Vagina (tissue), 2 donors: ENCODE data around the gene CPPED1. TPM values are rescaled to one million over a fixed set of nuclear protein-coding genes. Genes with fewer than 3 reads are reported as not detected.

ENCODE experiments used
- DNase-seq, 2 donors: peaks; one replicate each; pipeline ENCODE4 v3.0.0-alpha.2; 2017; ENCODE audit errors: extremely low spot score in 2 of 2
- H3K27ac ChIP-seq: fragments of 200-600 bp; sonication (generic); one replicate; pipeline ENCODE4 v1.5.1; 2019
- H3K27me3 ChIP-seq: fragments of 200-600 bp; sonication (generic); one replicate; pipeline ENCODE4 v1.5.1; 2019
- H3K36me3 ChIP-seq, 2 donors: fragments of 200-600 bp; sonication (generic); one replicate each; pipeline ENCODE4 v1.5.1; 2017 to 2019
- H3K4me1 ChIP-seq: fragments of 200-600 bp; sonication (generic); one replicate; pipeline ENCODE4 v1.5.1; 2019
- H3K4me3 ChIP-seq, 2 donors: fragments of 200-600 bp; sonication (generic); 1 replicate in 1 of 2; 2 replicates in 1 of 2; pipeline ENCODE4 v1.5.1; 2016 to 2019
- H3K9me3 ChIP-seq: fragments of 200-600 bp; sonication (generic); one replicate; pipeline ENCODE4 v1.5.1; 2019
- POLR2A ChIP-seq, 2 donors: fragments of 450-650 bp; IDR thresholded peaks; one replicate each; pipeline ENCODE4 v1.6.1; 2017; ENCODE audit warnings: antibody characterized with exemption in 2 of 2, mild to moderate bottlenecking in 2 of 2, moderate library complexity in 2 of 2
- POLR2AphosphoS5 ChIP-seq, 2 donors: sonication (generic); formaldehyde crosslinking; IDR thresholded peaks; one replicate each; pipeline ENCODE4 v1.9.0; 2017; ENCODE audit warnings: antibody characterized with exemption in 2 of 2, mild to moderate bottlenecking in 2 of 2, low read depth in 1 of 2; ENCODE audit not compliant: insufficient read depth in 1 of 2
- intact Hi-C: fragments of 100-400 bp; cut with DNase I; formaldehyde crosslinking; loops from one replicate; pipeline ENCODE4 v1.15.1; 2023
- total RNA-seq: library from RNA; depleted of rRNA; stranded (reverse); fragments of >200 nt; gene quantifications from one replicate; pipeline ENCODE4 v1.2.3, GENCODE V29; 2016
- TF ChIP-seq, protein P1 (sequence below), 3 experiments: fragments of 450-650 bp in 2 of 3; fragments of 200-600 bp in 1 of 3; sonication (generic) in 1 of 3; IDR thresholded peaks; one replicate each; pipeline ENCODE4 v1.5.1; 2017 to 2019; ENCODE audit warnings: antibody characterized with exemption in 3 of 3, mild to moderate bottlenecking in 2 of 3, moderate library complexity in 2 of 3

CPPED1 gene
- total RNA-seq, 1 donor from 2014 or later = 15.2 TPM

DNA sequence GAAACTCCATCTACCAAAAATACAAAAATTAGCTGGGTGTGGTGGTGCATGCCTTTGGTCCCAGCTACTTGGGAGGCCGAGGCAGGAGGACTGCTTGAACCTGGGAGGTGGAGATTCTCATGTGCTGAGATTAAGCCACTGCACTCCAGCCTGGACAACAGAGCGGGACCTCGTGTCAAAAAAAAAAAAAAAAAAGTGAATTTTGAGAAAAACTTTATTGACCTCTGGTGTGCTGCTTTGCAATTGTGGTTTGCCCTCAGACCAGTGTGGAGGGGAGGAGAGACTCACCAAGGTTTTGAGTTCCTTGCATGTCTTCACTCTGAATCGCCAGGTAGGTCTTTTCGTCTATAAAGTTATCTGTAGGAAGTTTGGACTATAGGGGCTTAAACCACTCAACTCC is 145.2 kb downstream of the CPPED1 start:
- Histone ChIP-seq H3K27ac (no peak overlapping the region), H3K4me3 (no peak overlapping the region), H3K36me3 (peaks cover 0 to under 1% of the 10 kb centered on the region in 2 donors), H3K27me3 (no peaks in the 10 kb centered on the region), H3K9me3 (peaks cover 4% of the 10 kb centered on the region), H3K4me1 (no peaks in the 10 kb centered on the region)
- intact Hi-C loops = no loop called here
- TF ChIP-seq POLR2A (IDR thresholded peaks at IDR 0.05) = no peak
- no peak for TF ChIP-seq POLR2AphosphoS5 (IDR thresholded peaks at IDR 0.05; ENCODE audit: insufficient read depth in 1 of 2, low read depth in 1 of 2)
- TF ChIP-seq, protein P1, sequence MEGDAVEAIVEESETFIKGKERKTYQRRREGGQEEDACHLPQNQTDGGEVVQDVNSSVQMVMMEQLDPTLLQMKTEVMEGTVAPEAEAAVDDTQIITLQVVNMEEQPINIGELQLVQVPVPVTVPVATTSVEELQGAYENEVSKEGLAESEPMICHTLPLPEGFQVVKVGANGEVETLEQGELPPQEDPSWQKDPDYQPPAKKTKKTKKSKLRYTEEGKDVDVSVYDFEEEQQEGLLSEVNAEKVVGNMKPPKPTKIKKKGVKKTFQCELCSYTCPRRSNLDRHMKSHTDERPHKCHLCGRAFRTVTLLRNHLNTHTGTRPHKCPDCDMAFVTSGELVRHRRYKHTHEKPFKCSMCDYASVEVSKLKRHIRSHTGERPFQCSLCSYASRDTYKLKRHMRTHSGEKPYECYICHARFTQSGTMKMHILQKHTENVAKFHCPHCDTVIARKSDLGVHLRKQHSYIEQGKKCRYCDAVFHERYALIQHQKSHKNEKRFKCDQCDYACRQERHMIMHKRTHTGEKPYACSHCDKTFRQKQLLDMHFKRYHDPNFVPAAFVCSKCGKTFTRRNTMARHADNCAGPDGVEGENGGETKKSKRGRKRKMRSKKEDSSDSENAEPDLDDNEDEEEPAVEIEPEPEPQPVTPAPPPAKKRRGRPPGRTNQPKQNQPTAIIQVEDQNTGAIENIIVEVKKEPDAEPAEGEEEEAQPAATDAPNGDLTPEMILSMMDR (IDR thresholded peaks at IDR 0.05) = no peak
- DNase-seq = no peak

DNA sequence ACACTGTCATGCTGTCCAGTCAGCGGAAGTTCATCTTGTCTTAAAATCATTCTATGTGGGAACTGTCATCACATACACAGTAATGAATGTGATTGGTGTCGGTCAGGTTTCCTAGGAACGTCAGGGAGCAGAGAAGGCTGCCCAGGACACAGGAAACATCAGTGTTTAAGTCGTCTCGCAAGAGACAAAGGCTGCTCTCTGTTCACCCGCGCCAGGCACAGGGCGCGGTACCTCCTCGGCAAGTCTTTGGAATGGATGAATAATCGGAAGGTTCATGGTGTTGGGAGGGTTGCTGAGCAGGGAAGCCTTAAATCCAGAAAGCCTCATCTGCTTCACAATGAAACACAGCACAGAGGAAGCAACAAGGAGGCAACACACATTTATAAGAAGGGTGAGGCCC is 148.2 kb downstream of the CPPED1 start:
- Histone ChIP-seq H3K4me1 (no peaks in the 10 kb centered on the region), H3K4me3 (no peak overlapping the region), H3K27ac (no peak overlapping the region), H3K27me3 (no peaks in the 10 kb centered on the region), H3K36me3 (no peaks in the 10 kb centered on the region), H3K9me3 (peaks cover 4% of the 10 kb centered on the region)
- no peak for DNase-seq
- intact Hi-C loops = no loop called here
- TF ChIP-seq, protein P1 (IDR thresholded peaks at IDR 0.05) = no peak
- TF ChIP-seq POLR2A (IDR thresholded peaks at IDR 0.05) (no peak), POLR2AphosphoS5 (IDR thresholded peaks at IDR 0.05; ENCODE audit: insufficient read depth in 1 of 2, low read depth in 1 of 2) (no peak)

DNA sequence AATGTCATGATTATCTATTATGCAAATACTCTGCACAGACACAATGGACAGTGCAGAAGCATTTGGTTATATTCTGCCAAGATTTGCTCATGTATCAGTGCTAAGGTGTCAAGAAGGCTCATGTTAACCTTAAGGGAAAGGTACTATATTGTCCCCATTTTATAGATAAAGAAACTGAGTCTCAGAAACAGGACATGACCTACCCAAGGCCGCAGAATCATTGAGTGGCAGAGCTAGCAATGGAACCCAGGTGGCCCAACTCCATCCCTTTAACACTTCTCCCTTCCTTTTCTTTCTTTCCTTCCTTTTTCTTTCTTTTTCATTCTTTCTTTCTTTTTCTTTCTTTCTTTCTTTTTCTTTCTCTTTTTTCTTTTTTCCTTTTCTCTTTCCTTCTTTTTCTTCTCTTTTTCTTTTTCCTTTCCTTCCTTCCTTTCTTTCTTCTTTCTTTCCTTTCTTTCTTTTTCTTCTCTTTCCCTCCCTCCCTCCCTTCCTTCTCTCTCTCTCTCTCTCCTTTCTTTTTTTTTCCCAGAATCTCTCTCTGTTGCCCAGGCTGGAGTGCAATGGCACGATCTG is 149.8 kb downstream of the CPPED1 start:
- Histone ChIP-seq H3K27ac (no peak overlapping the region), H3K9me3 (peaks cover 4% of the 10 kb centered on the region), H3K36me3 (no peaks in the 10 kb centered on the region), H3K4me3 (no peak overlapping the region), H3K27me3 (no peaks in the 10 kb centered on the region), H3K4me1 (no peaks in the 10 kb centered on the region)
- intact Hi-C loops = no loop called here
- TF ChIP-seq, protein P1 (IDR thresholded peaks at IDR 0.05) = no peak
- TF ChIP-seq POLR2AphosphoS5 (IDR thresholded peaks at IDR 0.05; ENCODE audit: insufficient read depth in 1 of 2, low read depth in 1 of 2) = no peak
- no peak for TF ChIP-seq POLR2A (IDR thresholded peaks at IDR 0.05)
- no peak for DNase-seq

DNA sequence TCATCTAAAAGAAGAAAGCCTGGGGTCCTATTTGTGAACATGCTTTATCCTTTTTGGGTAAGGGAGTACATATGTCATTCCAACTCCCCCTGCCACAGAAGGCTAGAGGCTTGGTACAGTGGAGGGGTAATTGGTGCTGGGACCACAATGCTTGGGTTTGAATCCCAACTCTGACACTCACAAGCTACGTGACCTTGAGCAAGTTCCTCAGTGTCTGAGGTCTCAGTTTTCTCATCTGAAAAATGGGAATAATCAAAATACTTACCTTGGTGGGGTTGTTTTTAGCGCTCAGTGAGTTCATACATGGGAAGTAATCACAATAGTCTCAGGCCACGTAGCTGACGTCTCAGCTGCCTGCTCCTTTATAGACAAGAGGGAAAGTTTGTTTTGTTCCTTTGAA is 150.8 kb downstream of the CPPED1 start:
- no peak for DNase-seq
- Histone ChIP-seq H3K4me3 (no peak overlapping the region), H3K27me3 (no peaks in the 10 kb centered on the region), H3K27ac (no peak overlapping the region), H3K9me3 (peaks cover 2% of the 10 kb centered on the region), H3K4me1 (no peaks in the 10 kb centered on the region), H3K36me3 (no peaks in the 10 kb centered on the region)
- intact Hi-C loops = no loop called here
- TF ChIP-seq POLR2AphosphoS5 (IDR thresholded peaks at IDR 0.05; ENCODE audit: insufficient read depth in 1 of 2, low read depth in 1 of 2) = no peak
- TF ChIP-seq, protein P1 (IDR thresholded peaks at IDR 0.05) = no peak
- TF ChIP-seq POLR2A (IDR thresholded peaks at IDR 0.05) = no peak

DNA sequence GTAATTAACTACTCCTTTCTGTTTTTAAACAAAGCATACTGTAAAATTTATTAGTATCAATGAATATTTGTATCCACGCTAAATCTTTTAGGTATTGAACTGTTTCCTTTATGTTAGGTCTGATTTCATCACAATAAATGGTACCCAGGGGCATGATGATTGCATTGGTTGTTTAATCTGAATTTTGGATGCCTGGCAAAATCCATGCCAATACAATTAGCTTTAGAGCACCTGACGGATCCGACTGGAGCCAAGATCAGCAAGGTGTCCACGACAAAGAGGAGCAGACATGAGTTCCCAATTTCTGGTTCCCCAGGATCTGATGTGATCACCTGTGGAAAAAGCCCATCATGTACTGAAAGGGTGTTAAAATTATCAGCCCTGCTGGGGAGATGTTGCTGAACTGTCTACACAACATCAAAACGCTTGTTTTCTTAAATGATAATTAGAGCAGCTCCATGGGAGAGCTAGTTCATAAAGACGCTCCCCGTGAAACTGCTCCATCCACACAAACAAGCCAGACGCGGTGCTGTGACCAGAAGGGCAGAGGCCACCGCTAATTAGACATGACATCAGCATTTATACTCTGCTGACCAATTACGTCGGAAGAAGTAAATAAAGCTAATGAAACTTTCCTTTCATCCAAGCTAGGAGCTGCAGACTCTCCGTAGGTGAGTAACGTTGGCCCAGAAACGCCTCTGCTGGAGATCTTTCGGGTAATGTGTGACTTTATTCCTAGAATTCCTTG is 151.7 kb downstream of the CPPED1 start:
- no peaks in the 10 kb centered on the region for H3K27me3 ChIP-seq
- no peak overlapping the region for H3K27ac ChIP-seq
- intact Hi-C loops = no loop called here
- H3K36me3 ChIP-seq = no peaks in the 10 kb centered on the region
- no peaks in the 10 kb centered on the region for H3K4me1 ChIP-seq
- no peaks in the 10 kb centered on the region for H3K9me3 ChIP-seq
- no peak for DNase-seq
- no peak overlapping the region for H3K4me3 ChIP-seq
- no peak for TF ChIP-seq POLR2A (IDR thresholded peaks at IDR 0.05)
- TF ChIP-seq, protein P1 (IDR thresholded peaks at IDR 0.05) = no peak
- TF ChIP-seq POLR2AphosphoS5 (IDR thresholded peaks at IDR 0.05; ENCODE audit: insufficient read depth in 1 of 2, low read depth in 1 of 2) = no peak
